Panc1 (cell line): ENCODE results near the gene PPP6R2.

Experiments
- TF ChIP-seq, protein P1 (sequence below), 2 experiments: IDR thresholded peaks; 2 replicates each; pipeline ENCODE4 v1.6.1; 2011 to 2012; ENCODE audit warnings: low read depth in 2 of 2, control low read depth in 1 of 2, low read length in 1 of 2, mild to moderate bottlenecking in 1 of 2, moderate library complexity in 1 of 2; ENCODE audit not compliant: insufficient read depth in 1 of 2
- TF ChIP-seq, protein P2 (sequence below): fragments of 450-650 bp; IDR thresholded peaks from 2 replicates; pipeline ENCODE4 v1.5.1; 2017; ENCODE audit warnings: mild to moderate bottlenecking

DNA sequence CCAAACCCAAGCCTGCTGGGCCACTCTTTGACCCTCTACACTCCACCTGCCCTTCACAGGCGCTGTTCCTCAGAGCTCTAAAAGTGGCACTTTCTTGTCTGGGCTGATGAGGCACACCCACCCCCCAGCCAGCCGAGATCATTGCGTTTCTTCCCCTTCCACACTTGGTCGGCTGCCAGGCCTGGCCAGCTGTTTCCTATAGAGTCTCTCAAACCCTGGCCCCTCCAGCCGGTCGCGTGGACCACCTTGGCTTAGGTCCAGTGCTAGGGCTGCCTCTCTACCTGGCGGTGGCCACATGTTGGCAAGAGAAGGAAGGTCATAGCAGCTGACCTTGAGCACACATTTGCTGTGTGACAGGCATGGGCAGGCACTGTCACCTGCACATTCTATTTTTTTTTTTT, 60.6 kb downstream of the PPP6R2 start:
- TF ChIP-seq, protein P1, sequence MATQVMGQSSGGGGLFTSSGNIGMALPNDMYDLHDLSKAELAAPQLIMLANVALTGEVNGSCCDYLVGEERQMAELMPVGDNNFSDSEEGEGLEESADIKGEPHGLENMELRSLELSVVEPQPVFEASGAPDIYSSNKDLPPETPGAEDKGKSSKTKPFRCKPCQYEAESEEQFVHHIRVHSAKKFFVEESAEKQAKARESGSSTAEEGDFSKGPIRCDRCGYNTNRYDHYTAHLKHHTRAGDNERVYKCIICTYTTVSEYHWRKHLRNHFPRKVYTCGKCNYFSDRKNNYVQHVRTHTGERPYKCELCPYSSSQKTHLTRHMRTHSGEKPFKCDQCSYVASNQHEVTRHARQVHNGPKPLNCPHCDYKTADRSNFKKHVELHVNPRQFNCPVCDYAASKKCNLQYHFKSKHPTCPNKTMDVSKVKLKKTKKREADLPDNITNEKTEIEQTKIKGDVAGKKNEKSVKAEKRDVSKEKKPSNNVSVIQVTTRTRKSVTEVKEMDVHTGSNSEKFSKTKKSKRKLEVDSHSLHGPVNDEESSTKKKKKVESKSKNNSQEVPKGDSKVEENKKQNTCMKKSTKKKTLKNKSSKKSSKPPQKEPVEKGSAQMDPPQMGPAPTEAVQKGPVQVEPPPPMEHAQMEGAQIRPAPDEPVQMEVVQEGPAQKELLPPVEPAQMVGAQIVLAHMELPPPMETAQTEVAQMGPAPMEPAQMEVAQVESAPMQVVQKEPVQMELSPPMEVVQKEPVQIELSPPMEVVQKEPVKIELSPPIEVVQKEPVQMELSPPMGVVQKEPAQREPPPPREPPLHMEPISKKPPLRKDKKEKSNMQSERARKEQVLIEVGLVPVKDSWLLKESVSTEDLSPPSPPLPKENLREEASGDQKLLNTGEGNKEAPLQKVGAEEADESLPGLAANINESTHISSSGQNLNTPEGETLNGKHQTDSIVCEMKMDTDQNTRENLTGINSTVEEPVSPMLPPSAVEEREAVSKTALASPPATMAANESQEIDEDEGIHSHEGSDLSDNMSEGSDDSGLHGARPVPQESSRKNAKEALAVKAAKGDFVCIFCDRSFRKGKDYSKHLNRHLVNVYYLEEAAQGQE (IDR thresholded peaks at IDR 0.05; ENCODE audit: insufficient read depth in 1 of 2, low read depth in 2 of 2, low read length in 1 of 2): no peak
- TF ChIP-seq, protein P2, sequence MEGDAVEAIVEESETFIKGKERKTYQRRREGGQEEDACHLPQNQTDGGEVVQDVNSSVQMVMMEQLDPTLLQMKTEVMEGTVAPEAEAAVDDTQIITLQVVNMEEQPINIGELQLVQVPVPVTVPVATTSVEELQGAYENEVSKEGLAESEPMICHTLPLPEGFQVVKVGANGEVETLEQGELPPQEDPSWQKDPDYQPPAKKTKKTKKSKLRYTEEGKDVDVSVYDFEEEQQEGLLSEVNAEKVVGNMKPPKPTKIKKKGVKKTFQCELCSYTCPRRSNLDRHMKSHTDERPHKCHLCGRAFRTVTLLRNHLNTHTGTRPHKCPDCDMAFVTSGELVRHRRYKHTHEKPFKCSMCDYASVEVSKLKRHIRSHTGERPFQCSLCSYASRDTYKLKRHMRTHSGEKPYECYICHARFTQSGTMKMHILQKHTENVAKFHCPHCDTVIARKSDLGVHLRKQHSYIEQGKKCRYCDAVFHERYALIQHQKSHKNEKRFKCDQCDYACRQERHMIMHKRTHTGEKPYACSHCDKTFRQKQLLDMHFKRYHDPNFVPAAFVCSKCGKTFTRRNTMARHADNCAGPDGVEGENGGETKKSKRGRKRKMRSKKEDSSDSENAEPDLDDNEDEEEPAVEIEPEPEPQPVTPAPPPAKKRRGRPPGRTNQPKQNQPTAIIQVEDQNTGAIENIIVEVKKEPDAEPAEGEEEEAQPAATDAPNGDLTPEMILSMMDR: no peak
